Right lobe of liver (tissue), 6 donors: Measurements from ENCODE around the gene MYADML2. TPM values are rescaled to one million over a fixed set of nuclear protein-coding genes. Genes with fewer than 3 reads are reported as not detected.
A peak's percentile ranks its signal among the peaks of the same experiment; 100 is the strongest.

ENCODE experiments used
- ATAC-seq, 4 donors: fragments of 200-7000 bp; cut with Tn5 transposase; one replicate each; pipeline ENCODE4 v1.9.1; 2020; ENCODE audit warnings: mild to moderate bottlenecking in 4 of 4, moderate library complexity in 4 of 4
- DNase-seq, 3 donors: peaks; one replicate each; pipeline ENCODE4 v3.0.0-alpha.2; 2020
- H3K27ac ChIP-seq, 3 donors: fragments of 200-600 bp; one replicate each; pipeline ENCODE4 v1.8.0; 2022
- H3K27me3 ChIP-seq, 2 donors: fragments of 200-600 bp; one replicate each; pipeline ENCODE4 v1.8.0; 2022
- H3K36me3 ChIP-seq, 4 donors: fragments of 200-600 bp; sonication (generic) in 1 of 4; one replicate each; pipeline versions ENCODE4 v1.5.1 to v1.8.0; 2017 to 2022; ENCODE audit warnings: control low read depth in 1 of 4
- H3K4me1 ChIP-seq, 4 donors: fragments of 200-600 bp; sonication (generic) in 1 of 4; one replicate each; pipeline versions ENCODE4 v1.5.1 to v1.8.0; 2017 to 2022; ENCODE audit warnings: control low read depth in 1 of 4
- H3K4me3 ChIP-seq, 3 donors: fragments of 200-600 bp; one replicate each; pipeline ENCODE4 v1.8.0; 2022
- H3K9me3 ChIP-seq, 4 donors: fragments of 200-600 bp; sonication (generic) in 1 of 4; one replicate each; pipeline versions ENCODE4 v1.5.1 to v1.8.0; 2017 to 2022; ENCODE audit warnings: control low read depth in 1 of 4
- CTCF ChIP-seq, 4 donors: fragments of 200-600 bp in 3 of 4; fragments of 450-650 bp in 1 of 4; IDR thresholded peaks; one replicate each; pipeline versions ENCODE4 v1.5.1 to v1.8.0; 2016 to 2022; ENCODE audit warnings: antibody characterized with exemption in 4 of 4, mild to moderate bottlenecking in 2 of 4
- POLR2A ChIP-seq: fragments of 450-650 bp; IDR thresholded peaks from one replicate; pipeline ENCODE4 v1.6.1; 2017; ENCODE audit warnings: antibody characterized with exemption, mild to moderate bottlenecking
- WGBS: methylation state at CpG from one replicate; pipeline ENCODE4 v1.1.6; 2018; ENCODE audit warnings: low coverage, low lambda C conversion rate; ENCODE audit not compliant: insufficient coverage; ENCODE audit errors: missing lambda C conversion rate; 5-methylcytosine and 5-hydroxymethylcytosine counted together
- intact Hi-C, 2 donors: fragments of 100-400 bp; cut with DNase I; formaldehyde crosslinking; loops; one replicate each; pipeline versions ENCODE4 v1.11.2 to v1.14.1; 2022
- long read RNA-seq: library from polyadenylated mRNA; unstranded; transcript quantifications from one replicate; pipeline ENCODE4 v2.0.0, GENCODE V29; 2019
- total RNA-seq, 6 experiments: library from RNA; depleted of rRNA in 2 of 6; stranded (reverse); fragments of >200 nt in 2 of 6; fragmentation: NEBNext Ultra II Directional in 3 of 6; extraction: Animal tissue kit (Norgen Biotek cat#: 25700) in 3 of 6; gene quantifications; one replicate each; pipeline versions ENCODE4 v1.1.0 to v1.2.4, GENCODE V29; 2016 to 2023
- donor health status: DM: no; HTN: yes; CAD: no.
- donor health status: DM: no; HTN: no; CAD: no.
- donor health status: DM: no; HTN: no; CAD: no.
- donor health status: DM: no; HTN: yes; CAD: no.
- donor health status: DM: no; HTN: yes; CAD: no.

The MYADML2 gene
- total RNA-seq = not detected
- long read RNA-seq = 0 reads

DNA sequence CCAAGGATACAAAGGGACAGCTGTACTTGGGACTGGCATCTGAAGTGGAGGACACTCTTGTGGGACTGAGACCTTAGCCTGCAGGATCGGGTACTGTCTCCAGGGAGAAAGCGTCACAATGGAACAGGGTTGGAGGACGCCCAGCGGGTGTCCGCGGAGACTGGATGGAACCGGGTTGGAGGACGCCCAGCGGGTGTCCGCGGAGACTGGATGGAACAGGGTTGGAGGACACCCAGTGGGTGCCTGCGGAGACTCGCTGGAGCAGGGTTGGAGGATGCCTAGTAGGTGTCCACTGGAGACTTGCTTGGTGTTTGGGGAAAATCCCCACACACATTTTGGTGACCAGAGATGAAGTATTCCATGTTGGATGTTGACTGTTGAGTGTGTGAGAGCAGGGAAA is at the start of gene MYADML2:
MYADML2 (minus strand) TSS at position 45 of the 400 bp plus-strand sequence. CDS start 5,492 bp downstream, outside the sequence.
- Histone ChIP-seq H3K4me3 (no peak within 1 kb of the TSS), H3K27ac (no peak within 1 kb of the TSS), H3K36me3 (no peaks in the 10 kb centered on the region), H3K27me3 (no peaks in the 10 kb centered on the region), H3K9me3 (no peaks in the 10 kb centered on the region), H3K4me1 (no peaks in the 10 kb centered on the region)
- no peak for TF ChIP-seq CTCF (IDR thresholded peaks at IDR 0.05)
- no peak for TF ChIP-seq POLR2A
- DNase-seq (no peak), ATAC-seq (no peak)
- WGBS = no CpG with 5 or more reads among the region's 13 CpGs
- intact Hi-C loops = loop anchor here in 1 of 2 donors (10.0 kb wide), 1 partner anchor 248 kb away; no protein-coding TSS in a partner anchor

DNA sequence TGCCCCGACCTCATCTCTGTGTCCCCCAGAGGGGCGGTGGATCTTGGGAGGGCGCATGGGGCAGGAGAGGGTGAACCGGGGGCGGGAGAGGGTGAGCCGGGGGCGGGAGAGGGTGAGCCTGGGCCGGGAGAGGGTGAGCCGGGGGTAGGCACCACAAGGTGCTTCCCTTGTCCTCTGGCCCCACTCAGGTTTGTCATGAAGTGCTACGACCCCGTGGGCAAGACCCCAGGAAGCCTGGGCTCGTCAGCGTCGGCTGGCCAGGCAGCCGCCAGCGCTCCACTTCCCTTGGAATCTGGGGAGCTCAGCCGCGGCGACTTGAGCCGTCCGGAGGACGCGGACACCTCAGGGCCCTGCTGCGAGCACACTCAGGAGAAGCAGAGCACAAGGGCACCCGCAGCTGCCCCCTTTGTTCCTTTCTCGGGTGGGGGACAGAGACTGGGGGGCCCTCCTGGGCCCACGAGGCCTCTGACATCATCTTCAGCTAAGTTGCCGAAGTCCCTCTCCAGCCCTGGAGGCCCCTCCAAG is 49.3 kb upstream of the MYADML2 start:
- no peaks in the 10 kb centered on the region for H3K9me3 ChIP-seq
- H3K4me3 ChIP-seq = no peak overlapping the region
- no peak for TF ChIP-seq POLR2A
- no peak for TF ChIP-seq CTCF (IDR thresholded peaks at IDR 0.05)
- 89% methylated on average over 3 of the region's 28 CpGs for WGBS
- H3K36me3 ChIP-seq = no peaks in the 10 kb centered on the region
- H3K4me1 ChIP-seq = peaks cover 0 to 37% (median 16%) of the 10 kb centered on the region in 4 donors
- intact Hi-C loops = no loop called here
- H3K27ac ChIP-seq = no peak overlapping the region
- ATAC-seq (no peak), DNase-seq (no peak)
- H3K27me3 ChIP-seq = no peaks in the 10 kb centered on the region

DNA sequence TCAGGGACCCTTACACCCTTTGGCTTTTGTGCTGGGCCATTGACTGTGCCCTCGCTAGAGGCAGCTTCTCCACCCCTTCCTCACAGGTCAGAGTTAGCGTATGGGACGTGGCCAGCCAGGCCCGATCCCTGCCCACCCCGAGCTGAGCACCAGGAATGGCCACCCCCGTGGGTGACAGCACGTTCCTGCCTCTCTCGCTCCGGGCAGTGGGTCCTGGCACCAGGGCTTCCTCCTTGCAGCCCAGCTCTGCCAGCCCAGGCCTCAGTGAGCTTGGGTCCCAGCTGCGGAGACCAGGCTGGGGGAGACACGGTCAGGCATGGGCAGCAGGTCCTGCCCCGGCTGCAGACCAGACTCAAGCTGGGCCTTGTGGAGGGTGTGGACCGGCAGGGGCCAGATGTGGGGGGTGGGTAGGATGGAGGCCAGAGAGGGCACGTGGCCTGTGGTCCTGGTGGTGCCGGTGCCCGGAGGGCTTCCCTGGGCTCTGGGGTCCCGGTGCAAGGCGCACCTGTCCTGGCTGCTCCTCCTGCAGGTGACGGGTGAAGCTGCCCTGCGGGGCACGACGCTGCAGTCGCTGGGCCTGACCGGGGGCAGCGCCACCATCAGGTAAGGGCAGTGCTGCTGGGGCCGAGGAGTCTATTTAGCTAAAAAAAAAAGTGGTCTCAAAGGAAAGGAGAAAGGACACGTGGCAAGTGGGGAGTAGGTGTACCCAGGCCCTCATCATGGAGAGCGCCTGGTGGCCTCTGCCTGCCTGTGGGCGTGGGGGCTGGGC is 48.6 kb upstream of the MYADML2 start:
- Histone ChIP-seq H3K36me3 (no peaks in the 10 kb centered on the region), H3K4me1 (peaks cover 0 to 39% (median 17%) of the 10 kb centered on the region in 4 donors), H3K9me3 (no peaks in the 10 kb centered on the region), H3K4me3 (no peak overlapping the region), H3K27me3 (no peaks in the 10 kb centered on the region), H3K27ac (no peak overlapping the region)
- intact Hi-C loops = no loop called here
- DNase-seq (peak in 1 of 3 donors; percentile 49), ATAC-seq (no peak)
- no peak for TF ChIP-seq CTCF (IDR thresholded peaks at IDR 0.05)
- no peak for TF ChIP-seq POLR2A
- 95% methylated on average over 17 of the region's 29 CpGs for WGBS

DNA sequence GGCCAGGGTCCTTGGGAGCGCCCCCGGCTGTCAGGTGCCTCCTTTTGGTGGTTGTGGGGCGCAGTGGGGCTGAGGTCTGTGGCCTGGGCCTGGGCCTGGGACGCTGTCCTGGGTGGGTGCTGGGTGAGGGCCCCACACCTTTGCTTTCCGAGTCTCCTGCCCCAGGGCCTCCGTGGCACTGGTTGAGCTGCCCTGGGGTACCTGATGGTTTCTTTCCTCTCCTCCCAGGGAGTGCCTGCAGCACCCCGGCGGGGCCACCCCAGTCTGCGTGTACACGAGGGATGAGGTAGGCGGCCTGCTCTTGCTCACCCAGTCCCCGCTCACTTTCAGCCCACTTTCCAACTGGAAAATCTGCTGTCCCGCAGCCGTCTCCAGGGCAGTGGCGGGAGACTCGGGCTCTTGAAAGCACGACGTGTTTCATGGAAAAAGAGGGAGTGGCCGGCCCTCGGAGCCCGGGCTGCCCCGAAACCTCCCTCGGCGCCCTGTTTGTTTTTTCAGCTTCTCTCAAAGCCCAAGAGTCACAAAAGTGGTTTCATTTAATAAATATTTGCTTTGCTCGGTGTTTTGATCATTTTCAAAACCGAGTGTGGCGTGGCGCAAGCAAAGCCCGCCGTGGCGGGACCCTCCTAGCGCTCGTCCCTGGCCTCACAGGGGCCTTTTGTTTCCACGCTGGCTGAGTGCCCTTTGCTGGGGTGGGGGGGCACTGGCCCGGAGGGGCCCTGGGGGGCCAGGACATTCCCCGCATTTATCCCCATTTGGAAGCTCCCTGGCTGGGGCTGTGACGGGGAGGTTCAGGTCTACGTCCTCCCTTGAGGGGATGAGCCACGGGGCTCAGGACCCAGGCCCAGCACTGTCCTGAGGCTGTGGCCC is 47.8 kb upstream of the MYADML2 start:
- no peak overlapping the region for H3K27ac ChIP-seq
- peaks cover 0 to 32% (median 13%) of the 10 kb centered on the region in 4 donors for H3K4me1 ChIP-seq
- DNase-seq = peak in 1 of 3 donors; percentile 53
- no peak overlapping the region for H3K4me3 ChIP-seq
- TF ChIP-seq POLR2A (no peak), CTCF (IDR thresholded peaks at IDR 0.05) (no peak)
- no peaks in the 10 kb centered on the region for H3K9me3 ChIP-seq
- intact Hi-C loops = no loop called here
- no peaks in the 10 kb centered on the region for H3K36me3 ChIP-seq
- 35% methylated on average over 11 of the region's 39 CpGs for WGBS
- H3K27me3 ChIP-seq = no peaks in the 10 kb centered on the region
- ATAC-seq = no peak
